Measurements from ENCODE around the gene ACVRL1. TPM values are rescaled to one million over a fixed set of nuclear protein-coding genes. Genes with fewer than 3 reads are reported as not detected.

ACVRL1 gene
- total and polyA plus RNA-seq, 2 donors (not counting 1 experiment from before 2014, with no cell fraction given): 8.9 to 36.2 TPM

DNA sequence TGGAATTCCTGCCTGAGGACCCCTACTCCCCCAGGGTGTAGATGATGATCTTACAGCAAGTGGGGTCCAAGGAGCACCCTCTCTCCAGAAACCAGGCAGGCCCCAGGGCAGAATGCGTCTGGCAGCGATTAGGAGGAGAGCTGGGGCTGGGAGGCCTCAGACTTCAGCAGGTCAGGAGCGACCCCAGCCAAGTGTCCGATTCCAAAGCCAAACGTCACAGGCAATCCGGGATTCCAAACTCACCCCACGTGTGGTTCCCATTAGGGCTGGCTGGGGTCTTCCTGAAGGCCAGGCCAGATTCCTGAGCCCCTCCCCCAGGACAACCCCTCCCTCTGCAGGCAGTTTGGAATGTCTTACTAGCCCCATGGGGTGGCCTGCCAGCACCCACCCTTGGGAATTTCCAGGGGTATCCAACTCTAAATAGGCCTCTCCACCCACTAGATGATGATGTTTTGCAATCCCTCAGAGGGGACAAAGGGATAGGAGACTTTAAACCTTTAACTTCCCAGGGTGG, 41.5 kb upstream of the ACVRL1 start:
- no peak for TF ChIP-seq EZH2 (IDR thresholded peaks at IDR 0.05; ENCODE audit: low read length, missing control alignments)
- TF ChIP-seq, protein P1, sequence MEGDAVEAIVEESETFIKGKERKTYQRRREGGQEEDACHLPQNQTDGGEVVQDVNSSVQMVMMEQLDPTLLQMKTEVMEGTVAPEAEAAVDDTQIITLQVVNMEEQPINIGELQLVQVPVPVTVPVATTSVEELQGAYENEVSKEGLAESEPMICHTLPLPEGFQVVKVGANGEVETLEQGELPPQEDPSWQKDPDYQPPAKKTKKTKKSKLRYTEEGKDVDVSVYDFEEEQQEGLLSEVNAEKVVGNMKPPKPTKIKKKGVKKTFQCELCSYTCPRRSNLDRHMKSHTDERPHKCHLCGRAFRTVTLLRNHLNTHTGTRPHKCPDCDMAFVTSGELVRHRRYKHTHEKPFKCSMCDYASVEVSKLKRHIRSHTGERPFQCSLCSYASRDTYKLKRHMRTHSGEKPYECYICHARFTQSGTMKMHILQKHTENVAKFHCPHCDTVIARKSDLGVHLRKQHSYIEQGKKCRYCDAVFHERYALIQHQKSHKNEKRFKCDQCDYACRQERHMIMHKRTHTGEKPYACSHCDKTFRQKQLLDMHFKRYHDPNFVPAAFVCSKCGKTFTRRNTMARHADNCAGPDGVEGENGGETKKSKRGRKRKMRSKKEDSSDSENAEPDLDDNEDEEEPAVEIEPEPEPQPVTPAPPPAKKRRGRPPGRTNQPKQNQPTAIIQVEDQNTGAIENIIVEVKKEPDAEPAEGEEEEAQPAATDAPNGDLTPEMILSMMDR (conservative IDR thresholded peaks at IDR 0.05 in 1 of 2, IDR thresholded peaks at IDR 0.05 in 1 of 2; ENCODE audit: low read depth in 1 of 2, low read length in 2 of 2): no peak
- Histone ChIP-seq H4K20me1 (ENCODE audit: control insufficient read depth, extremely low read depth, insufficient read depth, low read length) (no peaks in the 10 kb centered on the region), H2AFZ (ENCODE audit: low read length) (no peak overlapping the region), H3K4me3 (replicated peaks in 1 of 4; ENCODE audit: control extremely low read depth in 1 of 4, insufficient read depth in 1 of 4, low read depth in 3 of 4, low read length in 4 of 4) (no peak overlapping the region), H3K36me3 (ENCODE audit: control insufficient read depth, insufficient read depth, low read length) (no peaks in the 10 kb centered on the region), H3K4me2 (ENCODE audit: extremely low read depth, insufficient read depth, low read length) (no peak overlapping the region), H3K9me3 (ENCODE audit: control insufficient read depth, insufficient read depth, low read depth, low read length) (no peaks in the 10 kb centered on the region), H3K27me3 (ENCODE audit: control insufficient read depth, insufficient read depth, low read length) (peaks cover 37% of the 10 kb centered on the region), H3K79me2 (ENCODE audit: control insufficient read depth, insufficient read depth, low read length) (no peaks in the 10 kb centered on the region), H3K4me1 (ENCODE audit: control insufficient read depth, extremely low read depth, insufficient read depth, low read length) (peaks cover 2% of the 10 kb centered on the region), H3K9ac (ENCODE audit: insufficient read depth, low read length) (no peak overlapping the region), H3K27ac (ENCODE audit: insufficient read depth, low read length) (no peak overlapping the region)
- DNase-seq (ENCODE audit: low read depth in 2 of 2): no peak

DNA sequence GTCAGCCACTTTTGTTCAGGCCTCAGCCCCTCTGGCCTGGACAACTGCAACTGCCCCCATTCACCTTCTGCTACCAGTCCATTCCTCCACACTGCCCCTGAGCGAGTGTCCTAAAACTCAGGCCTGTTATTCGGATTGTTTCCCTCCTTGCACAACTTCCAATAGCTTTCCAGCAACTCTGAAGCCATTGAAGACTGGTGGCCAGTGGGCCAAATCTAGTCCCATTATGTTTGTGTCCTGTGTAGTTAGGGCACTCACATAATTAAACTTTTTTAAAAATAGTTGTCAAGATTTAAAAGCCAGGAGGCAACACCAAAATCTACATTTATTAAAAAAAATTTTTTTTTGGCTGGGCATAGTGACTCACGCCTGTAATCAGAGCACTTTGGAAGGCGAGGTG, 41.0 kb upstream of the ACVRL1 start:
- Histone ChIP-seq H2AFZ (ENCODE audit: low read length) (no peak overlapping the region), H3K27me3 (ENCODE audit: control insufficient read depth, insufficient read depth, low read length) (peaks cover 38% of the 10 kb centered on the region), H3K27ac (ENCODE audit: insufficient read depth, low read length) (no peak overlapping the region), H3K36me3 (ENCODE audit: control insufficient read depth, insufficient read depth, low read length) (no peaks in the 10 kb centered on the region), H3K4me2 (ENCODE audit: extremely low read depth, insufficient read depth, low read length) (no peak overlapping the region), H3K79me2 (ENCODE audit: control insufficient read depth, insufficient read depth, low read length) (no peaks in the 10 kb centered on the region), H3K4me3 (replicated peaks in 1 of 4; ENCODE audit: control extremely low read depth in 1 of 4, insufficient read depth in 1 of 4, low read depth in 3 of 4, low read length in 4 of 4) (no peak overlapping the region), H4K20me1 (ENCODE audit: control insufficient read depth, extremely low read depth, insufficient read depth, low read length) (no peaks in the 10 kb centered on the region), H3K9ac (ENCODE audit: insufficient read depth, low read length) (no peak overlapping the region), H3K4me1 (ENCODE audit: control insufficient read depth, extremely low read depth, insufficient read depth, low read length) (peaks cover 2% of the 10 kb centered on the region), H3K9me3 (ENCODE audit: control insufficient read depth, insufficient read depth, low read depth, low read length) (no peaks in the 10 kb centered on the region)
- no peak for DNase-seq (ENCODE audit: low read depth in 2 of 2)
- TF ChIP-seq, protein P1 (conservative IDR thresholded peaks at IDR 0.05 in 1 of 2, IDR thresholded peaks at IDR 0.05 in 1 of 2; ENCODE audit: low read depth in 1 of 2, low read length in 2 of 2): no peak
- no peak for TF ChIP-seq EZH2 (IDR thresholded peaks at IDR 0.05; ENCODE audit: low read length, missing control alignments)

DNA sequence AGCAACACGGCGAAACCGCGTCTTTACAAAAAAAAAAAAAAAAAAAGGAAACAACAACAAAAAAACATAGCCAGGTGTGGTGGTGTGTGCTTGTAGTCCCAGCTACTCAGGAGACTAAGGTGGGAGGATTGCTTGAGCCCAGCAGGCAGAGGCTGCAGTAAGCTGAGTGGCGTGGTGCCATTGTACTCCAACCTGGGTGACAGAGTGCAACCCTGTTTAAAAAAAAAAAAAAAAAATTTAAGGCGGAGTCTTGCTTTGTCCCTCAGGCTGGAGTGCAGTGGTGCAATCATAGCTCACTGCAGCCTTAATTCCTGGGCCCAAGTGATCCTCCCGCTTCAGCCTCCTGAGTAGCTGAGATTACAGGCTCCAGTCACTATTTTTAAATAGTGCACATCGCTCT, 40.5 kb upstream of the ACVRL1 start:
- H3K9ac ChIP-seq (ENCODE audit: insufficient read depth, low read length): no peak overlapping the region
- no peaks in the 10 kb centered on the region for H3K79me2 ChIP-seq (ENCODE audit: control insufficient read depth, insufficient read depth, low read length)
- DNase-seq (ENCODE audit: low read depth in 2 of 2): no peak
- no peak overlapping the region for H3K4me2 ChIP-seq (ENCODE audit: extremely low read depth, insufficient read depth, low read length)
- H3K4me3 ChIP-seq (replicated peaks in 1 of 4; ENCODE audit: control extremely low read depth in 1 of 4, insufficient read depth in 1 of 4, low read depth in 3 of 4, low read length in 4 of 4): no peak overlapping the region
- TF ChIP-seq, protein P1 (conservative IDR thresholded peaks at IDR 0.05 in 1 of 2, IDR thresholded peaks at IDR 0.05 in 1 of 2; ENCODE audit: low read depth in 1 of 2, low read length in 2 of 2): no peak
- TF ChIP-seq EZH2 (IDR thresholded peaks at IDR 0.05; ENCODE audit: low read length, missing control alignments): no peak
- H3K36me3 ChIP-seq (ENCODE audit: control insufficient read depth, insufficient read depth, low read length): no peaks in the 10 kb centered on the region
- peaks cover 2% of the 10 kb centered on the region for H3K4me1 ChIP-seq (ENCODE audit: control insufficient read depth, extremely low read depth, insufficient read depth, low read length)
- peaks cover 39% of the 10 kb centered on the region for H3K27me3 ChIP-seq (ENCODE audit: control insufficient read depth, insufficient read depth, low read length)
- no peak overlapping the region for H3K27ac ChIP-seq (ENCODE audit: insufficient read depth, low read length)
- no peak overlapping the region for H2AFZ ChIP-seq (ENCODE audit: low read length)
- no peaks in the 10 kb centered on the region for H4K20me1 ChIP-seq (ENCODE audit: control insufficient read depth, extremely low read depth, insufficient read depth, low read length)
- no peaks in the 10 kb centered on the region for H3K9me3 ChIP-seq (ENCODE audit: control insufficient read depth, insufficient read depth, low read depth, low read length)

Measured in fibroblast of lung (primary cell).